ENCODE data around the gene SCRN1.

SCRN1 gene, protein sequence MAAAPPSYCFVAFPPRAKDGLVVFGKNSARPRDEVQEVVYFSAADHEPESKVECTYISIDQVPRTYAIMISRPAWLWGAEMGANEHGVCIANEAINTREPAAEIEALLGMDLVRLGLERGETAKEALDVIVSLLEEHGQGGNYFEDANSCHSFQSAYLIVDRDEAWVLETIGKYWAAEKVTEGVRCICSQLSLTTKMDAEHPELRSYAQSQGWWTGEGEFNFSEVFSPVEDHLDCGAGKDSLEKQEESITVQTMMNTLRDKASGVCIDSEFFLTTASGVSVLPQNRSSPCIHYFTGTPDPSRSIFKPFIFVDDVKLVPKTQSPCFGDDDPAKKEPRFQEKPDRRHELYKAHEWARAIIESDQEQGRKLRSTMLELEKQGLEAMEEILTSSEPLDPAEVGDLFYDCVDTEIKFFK

DNA sequence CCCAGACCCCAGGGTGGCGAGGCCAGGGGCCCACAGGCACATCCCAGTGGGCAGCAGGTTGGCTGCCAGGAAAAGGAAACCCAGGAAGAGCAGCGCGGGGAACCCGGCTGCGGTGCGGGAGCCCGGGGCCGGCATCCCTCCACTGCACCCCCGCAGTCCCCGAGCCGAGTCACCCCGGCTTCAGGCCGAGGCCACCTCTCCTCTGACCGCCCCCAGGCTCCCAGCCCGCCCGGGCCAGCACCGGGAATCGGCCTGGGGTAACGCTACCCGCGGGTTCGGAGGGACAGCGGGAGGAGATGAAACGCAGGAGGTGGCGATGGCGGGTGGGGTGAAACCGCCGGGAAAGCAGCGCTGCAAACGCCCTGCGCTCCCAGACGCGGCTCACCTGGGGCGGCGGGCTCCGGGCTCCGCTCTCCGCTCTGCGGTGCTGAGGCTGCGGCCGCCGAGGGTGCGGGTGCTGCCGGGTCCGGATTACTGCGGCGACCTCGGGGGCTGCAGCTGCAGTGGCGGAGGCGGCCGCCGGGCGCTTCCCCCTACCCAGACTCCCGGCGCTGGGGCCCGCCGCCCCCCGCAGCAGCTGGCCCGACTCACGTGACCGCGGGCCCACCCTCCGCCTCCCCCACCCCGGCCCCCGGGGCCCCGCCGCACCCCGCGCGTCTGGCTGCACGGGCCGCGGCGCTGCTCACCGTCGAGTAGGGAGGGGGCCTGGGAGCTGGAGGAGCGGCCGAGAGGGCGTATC lies at the start of gene SCRN1:
SCRN1 (minus strand) TSS at position 545 of the 739 bp plus-strand sequence. CDS start 20,734 bp downstream, outside the sequence.
- H3K27ac ChIP-seq (ENCODE audit: low read depth in 2 of 2, low read length in 2 of 2): peak within 1 kb of the TSS; percentile 66 to 77
- H3K9me3 ChIP-seq (ENCODE audit: control insufficient read depth in 2 of 2, low read length in 2 of 2): no peaks in the 10 kb centered on the region

DNA sequence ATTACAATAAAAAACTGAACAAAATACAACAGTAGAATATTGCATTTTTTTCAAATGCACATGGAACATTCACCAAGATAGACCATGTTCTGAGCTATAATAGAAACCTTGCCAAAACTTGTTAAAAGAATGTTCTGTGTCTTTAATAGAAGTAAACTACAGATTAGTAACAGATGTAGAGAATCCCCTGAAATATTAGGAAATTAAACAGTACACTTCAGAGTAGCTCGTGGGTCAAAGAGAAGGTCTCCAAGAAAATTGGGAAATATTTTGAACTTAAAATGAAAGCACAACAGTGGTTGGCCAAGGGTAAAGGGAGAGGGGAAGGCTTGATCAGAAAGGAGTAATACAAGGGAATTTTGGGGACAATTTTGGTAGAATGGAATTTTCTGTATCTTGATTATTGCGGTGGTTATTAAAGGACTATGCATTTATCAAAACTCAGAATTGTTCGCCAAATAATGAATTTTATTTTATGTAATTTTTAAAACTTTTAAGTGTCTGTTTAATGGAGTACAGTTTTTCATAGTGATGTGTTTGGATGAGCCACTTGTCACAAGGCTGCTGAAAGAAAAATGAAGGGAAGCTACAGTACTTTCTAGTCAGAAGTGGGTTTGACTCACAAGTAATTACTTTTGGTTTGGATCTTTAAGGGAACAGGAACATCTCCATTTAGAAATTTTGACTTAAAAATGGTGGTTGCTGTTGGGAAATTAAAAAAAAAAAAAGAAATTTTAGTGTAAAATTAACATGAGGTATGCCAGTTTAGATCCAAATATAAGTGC lies 48.8 kb upstream of the SCRN1 start:
- Histone ChIP-seq H3K27me3 (ENCODE audit: control insufficient read depth in 2 of 2, insufficient read depth in 2 of 2, low read length in 2 of 2) (no peaks in the 10 kb centered on the region), H3K9ac (ENCODE audit: low read depth in 1 of 2, low read length in 2 of 2) (no peak overlapping the region), H3K27ac (ENCODE audit: low read depth in 2 of 2, low read length in 2 of 2) (no peak overlapping the region), H3K4me1 (ENCODE audit: control insufficient read depth in 2 of 2, insufficient read depth in 2 of 2, low read length in 2 of 2) (no peaks in the 10 kb centered on the region), H3K4me3 (ENCODE audit: low read length in 2 of 2) (no peak overlapping the region), H3K9me3 (ENCODE audit: control insufficient read depth in 2 of 2, low read length in 2 of 2) (no peaks in the 10 kb centered on the region), H3K36me3 (ENCODE audit: control insufficient read depth in 2 of 2, insufficient read depth in 2 of 2, low read length in 2 of 2) (no peaks in the 10 kb centered on the region)

More for the DNA sequence above, at the start of gene SCRN1:
- Histone ChIP-seq H3K4me1 (ENCODE audit: control insufficient read depth in 2 of 2, insufficient read depth in 2 of 2, low read length in 2 of 2) (peaks cover 2 to 3% of the 10 kb centered on the region in 2 donors), H3K36me3 (ENCODE audit: control insufficient read depth in 2 of 2, insufficient read depth in 2 of 2, low read length in 2 of 2) (no peaks in the 10 kb centered on the region), H3K9ac (ENCODE audit: low read depth in 1 of 2, low read length in 2 of 2) (peak within 1 kb of the TSS; percentile 65 to 80), H3K27me3 (ENCODE audit: control insufficient read depth in 2 of 2, insufficient read depth in 2 of 2, low read length in 2 of 2) (peaks cover 3 to 6% of the 10 kb centered on the region in 2 donors), H3K4me3 (ENCODE audit: low read length in 2 of 2) (peak within 1 kb of the TSS; percentile 74 to 87)

DNA sequence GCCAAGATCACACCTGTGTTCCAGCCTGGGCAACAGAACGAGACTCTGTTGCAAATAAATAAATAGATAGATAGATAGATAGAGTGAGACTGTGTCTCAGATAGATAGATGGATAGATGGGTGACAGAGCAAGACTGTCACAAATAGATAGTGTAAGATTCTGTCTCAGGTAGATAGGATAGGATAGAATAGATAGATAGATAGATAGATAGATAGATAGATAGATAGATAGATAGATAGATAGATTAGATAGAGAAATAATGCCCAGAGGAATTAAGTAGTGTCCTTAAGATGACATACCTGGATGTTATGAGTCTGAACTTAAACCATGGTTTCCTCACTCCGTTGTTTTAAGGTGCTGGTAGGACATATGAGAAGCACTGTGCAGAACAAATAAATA lies 46.6 kb upstream of the SCRN1 start:
- H3K27me3 ChIP-seq (ENCODE audit: control insufficient read depth in 2 of 2, insufficient read depth in 2 of 2, low read length in 2 of 2): no peaks in the 10 kb centered on the region
- peaks cover 4 to 10% of the 10 kb centered on the region in 2 donors for H3K4me1 ChIP-seq (ENCODE audit: control insufficient read depth in 2 of 2, insufficient read depth in 2 of 2, low read length in 2 of 2)
- H3K27ac ChIP-seq (ENCODE audit: low read depth in 2 of 2, low read length in 2 of 2): no peak overlapping the region
- H3K9me3 ChIP-seq (ENCODE audit: control insufficient read depth in 2 of 2, low read length in 2 of 2): no peaks in the 10 kb centered on the region
- no peak overlapping the region for H3K4me3 ChIP-seq (ENCODE audit: low read length in 2 of 2)
- H3K9ac ChIP-seq (ENCODE audit: low read depth in 1 of 2, low read length in 2 of 2): no peak overlapping the region
- H3K36me3 ChIP-seq (ENCODE audit: control insufficient read depth in 2 of 2, insufficient read depth in 2 of 2, low read length in 2 of 2): no peaks in the 10 kb centered on the region

DNA sequence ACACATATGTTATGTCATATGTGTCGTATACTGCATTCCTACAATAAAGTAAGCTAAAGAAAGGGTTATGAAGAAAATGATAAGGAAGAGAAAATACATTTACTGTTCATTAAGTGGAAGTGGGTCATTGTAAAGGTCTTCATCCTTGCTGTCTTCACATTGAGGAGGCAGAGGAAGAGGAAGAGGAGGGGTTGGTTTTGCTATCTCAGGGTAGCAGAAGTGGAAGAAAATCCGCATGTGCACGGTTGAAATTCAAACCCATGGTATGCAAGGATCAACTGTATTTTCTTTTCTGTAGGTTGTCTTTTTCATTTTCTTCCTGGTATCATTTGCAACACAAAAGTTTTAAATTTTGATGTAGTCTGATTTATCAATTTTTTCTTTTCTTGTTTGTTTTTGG lies 44.9 kb upstream of the SCRN1 start:
- Histone ChIP-seq H3K9ac (ENCODE audit: low read depth in 1 of 2, low read length in 2 of 2) (no peak overlapping the region), H3K36me3 (ENCODE audit: control insufficient read depth in 2 of 2, insufficient read depth in 2 of 2, low read length in 2 of 2) (no peaks in the 10 kb centered on the region), H3K4me1 (ENCODE audit: control insufficient read depth in 2 of 2, insufficient read depth in 2 of 2, low read length in 2 of 2) (peaks cover 7 to 14% of the 10 kb centered on the region in 2 donors), H3K27ac (ENCODE audit: low read depth in 2 of 2, low read length in 2 of 2) (no peak overlapping the region), H3K9me3 (ENCODE audit: control insufficient read depth in 2 of 2, low read length in 2 of 2) (no peaks in the 10 kb centered on the region), H3K27me3 (ENCODE audit: control insufficient read depth in 2 of 2, insufficient read depth in 2 of 2, low read length in 2 of 2) (no peaks in the 10 kb centered on the region), H3K4me3 (ENCODE audit: low read length in 2 of 2) (no peak overlapping the region)

DNA sequence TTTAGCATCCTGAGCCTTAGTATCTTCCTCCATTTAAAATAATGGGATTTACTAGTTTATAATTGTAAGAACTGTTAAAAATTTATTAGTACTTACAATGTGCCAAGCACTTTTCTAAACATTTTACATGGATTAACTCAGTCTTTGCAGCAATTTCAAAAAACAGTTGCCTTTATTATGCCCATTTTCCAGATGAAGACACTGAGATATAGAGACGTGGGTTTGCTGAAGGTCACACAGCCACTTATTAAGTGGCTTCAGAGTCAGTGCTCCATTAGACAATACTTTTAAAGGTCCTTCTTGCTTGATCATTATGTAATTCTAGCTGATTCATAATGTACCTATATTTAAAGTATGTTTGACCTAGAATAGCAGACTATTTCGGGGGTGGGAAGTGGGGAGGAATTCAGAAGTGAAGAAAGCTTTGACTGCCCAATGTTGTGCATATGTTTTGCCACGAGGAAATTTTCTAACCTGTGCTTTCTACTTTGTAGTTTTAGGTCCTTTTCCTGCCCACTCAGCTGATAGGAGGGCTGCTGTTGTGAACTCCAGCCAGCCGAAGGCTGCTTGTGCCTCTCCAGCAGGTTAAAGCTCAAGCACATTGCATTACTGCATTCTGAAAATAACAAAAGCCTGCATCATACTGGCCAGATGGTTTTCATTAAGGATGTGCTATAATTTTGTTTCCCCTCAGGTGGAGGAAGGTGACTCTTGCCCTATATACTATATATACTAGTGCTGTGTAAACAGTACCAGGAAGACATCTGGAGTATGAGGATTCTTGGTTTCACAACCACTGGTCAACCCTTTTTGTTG lies 42.9 kb upstream of the SCRN1 start:
- Histone ChIP-seq H3K4me3 (ENCODE audit: low read length in 2 of 2) (no peak overlapping the region), H3K4me1 (ENCODE audit: control insufficient read depth in 2 of 2, insufficient read depth in 2 of 2, low read length in 2 of 2) (peaks cover 13 to 21% of the 10 kb centered on the region in 2 donors), H3K9me3 (ENCODE audit: control insufficient read depth in 2 of 2, low read length in 2 of 2) (no peaks in the 10 kb centered on the region), H3K27me3 (ENCODE audit: control insufficient read depth in 2 of 2, insufficient read depth in 2 of 2, low read length in 2 of 2) (no peaks in the 10 kb centered on the region), H3K27ac (ENCODE audit: low read depth in 2 of 2, low read length in 2 of 2) (no peak overlapping the region), H3K36me3 (ENCODE audit: control insufficient read depth in 2 of 2, insufficient read depth in 2 of 2, low read length in 2 of 2) (no peaks in the 10 kb centered on the region), H3K9ac (ENCODE audit: low read depth in 1 of 2, low read length in 2 of 2) (no peak overlapping the region)

DNA sequence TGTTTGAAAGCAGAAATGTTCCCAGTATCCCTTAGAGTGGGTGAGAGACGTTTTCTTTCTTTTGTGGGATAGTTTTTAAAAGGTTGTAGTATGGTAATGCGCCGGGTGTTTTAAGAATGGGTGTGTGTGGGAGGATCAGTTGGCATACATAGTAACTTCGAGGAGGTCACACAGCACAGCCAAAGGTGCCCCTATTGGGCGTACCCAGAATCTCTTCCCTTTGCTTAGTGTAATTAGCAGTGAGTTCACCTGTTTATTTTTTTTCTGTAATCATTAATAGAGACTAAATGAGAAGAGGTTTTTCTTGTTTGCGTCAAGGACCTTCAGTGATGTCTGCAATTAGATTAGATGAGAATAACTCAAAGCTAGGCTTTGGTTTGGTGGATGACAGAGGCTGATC lies 40.1 kb upstream of the SCRN1 start:
- Histone ChIP-seq H3K9ac (ENCODE audit: low read depth in 1 of 2, low read length in 2 of 2) (peak overlapping the region in 1 of 2 donors; percentile 7), H3K36me3 (ENCODE audit: control insufficient read depth in 2 of 2, insufficient read depth in 2 of 2, low read length in 2 of 2) (no peaks in the 10 kb centered on the region), H3K4me1 (ENCODE audit: control insufficient read depth in 2 of 2, insufficient read depth in 2 of 2, low read length in 2 of 2) (peaks cover 20 to 30% of the 10 kb centered on the region in 2 donors), H3K27me3 (ENCODE audit: control insufficient read depth in 2 of 2, insufficient read depth in 2 of 2, low read length in 2 of 2) (no peaks in the 10 kb centered on the region), H3K27ac (ENCODE audit: low read depth in 2 of 2, low read length in 2 of 2) (peak overlapping the region in 1 of 2 donors; percentile 84), H3K4me3 (ENCODE audit: low read length in 2 of 2) (peak overlapping the region in 1 of 2 donors; percentile 100), H3K9me3 (ENCODE audit: control insufficient read depth in 2 of 2, low read length in 2 of 2) (no peaks in the 10 kb centered on the region)

DNA sequence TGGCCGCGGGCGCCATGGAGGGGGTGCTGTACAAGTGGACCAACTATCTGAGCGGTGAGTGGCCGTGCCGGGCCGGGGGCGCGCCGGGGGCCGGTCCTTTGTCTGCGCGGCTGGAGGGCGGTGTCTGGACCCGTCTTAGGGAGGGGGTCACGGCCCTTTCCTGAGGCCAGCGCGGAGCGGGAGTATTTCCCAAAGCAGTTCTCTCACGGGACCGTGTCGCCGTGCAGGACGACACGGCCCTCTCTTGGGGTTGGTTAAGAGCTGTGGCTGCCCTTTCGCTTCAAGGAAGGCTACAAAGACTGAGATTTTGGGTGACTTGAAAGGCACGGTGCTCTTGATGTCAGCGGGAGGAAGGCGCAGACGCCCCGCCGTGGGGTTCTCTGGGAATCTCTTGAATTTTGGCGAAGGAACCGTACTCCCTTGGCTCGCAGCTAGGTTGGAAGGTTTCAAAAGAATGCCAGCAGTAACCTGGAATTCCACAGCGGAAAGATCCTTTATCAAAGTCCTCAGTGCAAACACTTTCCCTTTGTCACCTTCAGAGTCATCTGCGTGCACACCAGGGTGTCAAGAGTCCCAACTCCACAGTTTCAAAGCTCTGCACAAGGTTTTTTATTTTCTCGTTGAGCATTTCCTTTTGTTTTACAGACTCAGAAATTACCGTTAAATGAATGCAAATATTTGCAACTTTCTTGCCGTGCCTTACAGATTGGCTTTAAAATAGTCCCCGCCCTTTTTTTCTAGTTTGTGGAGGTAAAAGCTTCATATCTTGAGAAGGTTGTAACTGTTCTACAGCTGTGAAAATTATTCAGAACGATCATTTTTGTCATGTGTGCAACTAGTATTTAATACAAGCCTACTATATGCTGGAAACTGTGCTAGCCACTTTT lies 39.4 kb upstream of the SCRN1 start:
- peaks cover 20 to 30% of the 10 kb centered on the region in 2 donors for H3K4me1 ChIP-seq (ENCODE audit: control insufficient read depth in 2 of 2, insufficient read depth in 2 of 2, low read length in 2 of 2)
- peak overlapping the region; percentile 91 to 100 for H3K4me3 ChIP-seq (ENCODE audit: low read length in 2 of 2)
- H3K27ac ChIP-seq (ENCODE audit: low read depth in 2 of 2, low read length in 2 of 2): peak overlapping the region; percentile 78 to 84
- H3K27me3 ChIP-seq (ENCODE audit: control insufficient read depth in 2 of 2, insufficient read depth in 2 of 2, low read length in 2 of 2): no peaks in the 10 kb centered on the region
- H3K36me3 ChIP-seq (ENCODE audit: control insufficient read depth in 2 of 2, insufficient read depth in 2 of 2, low read length in 2 of 2): no peaks in the 10 kb centered on the region
- H3K9me3 ChIP-seq (ENCODE audit: control insufficient read depth in 2 of 2, low read length in 2 of 2): no peaks in the 10 kb centered on the region
- peak overlapping the region; percentile 52 to 79 for H3K9ac ChIP-seq (ENCODE audit: low read depth in 1 of 2, low read length in 2 of 2)

DNA sequence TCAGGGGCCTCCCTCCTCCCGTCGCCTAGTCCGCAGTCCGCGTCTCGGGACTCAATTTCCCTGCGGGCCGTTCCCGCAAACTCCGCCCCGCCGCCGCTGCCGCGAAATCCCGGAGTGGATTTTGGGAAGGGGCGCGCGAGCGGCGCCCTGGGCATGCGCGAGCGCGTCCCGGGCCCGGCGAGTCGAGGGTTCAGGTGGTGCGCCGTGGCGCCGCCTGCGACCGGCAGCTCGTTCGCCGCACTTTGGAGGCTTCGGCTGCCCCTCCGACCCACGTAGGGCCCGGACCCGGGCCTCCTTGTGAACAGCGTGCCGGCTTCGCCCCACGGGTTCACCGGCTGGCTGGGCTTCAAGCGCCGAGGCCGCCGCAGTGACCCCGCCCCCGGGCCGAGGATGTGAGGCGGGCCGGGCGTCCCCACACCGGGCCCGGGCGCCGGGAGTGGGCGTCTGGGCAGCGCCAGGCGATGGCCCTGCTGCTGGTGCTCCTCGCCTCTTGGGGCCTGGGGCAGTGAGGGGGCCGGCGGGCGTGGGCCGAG lies 38.7 kb upstream of the SCRN1 start, which contains the start of gene PLEKHA8:
PLEKHA8 (plus strand) TSS at position 197 of the 533 bp plus-strand sequence. CDS start 351 bp downstream, outside the sequence.
- H3K27ac ChIP-seq (ENCODE audit: low read depth in 2 of 2, low read length in 2 of 2): peak within 1 kb of the TSS; percentile 78 to 84
- H3K4me1 ChIP-seq (ENCODE audit: control insufficient read depth in 2 of 2, insufficient read depth in 2 of 2, low read length in 2 of 2): peaks cover 20 to 33% of the 10 kb centered on the region in 2 donors
- peak within 1 kb of the TSS; percentile 91 to 100 for H3K4me3 ChIP-seq (ENCODE audit: low read length in 2 of 2)
- no peaks in the 10 kb centered on the region for H3K27me3 ChIP-seq (ENCODE audit: control insufficient read depth in 2 of 2, insufficient read depth in 2 of 2, low read length in 2 of 2)
- H3K9ac ChIP-seq (ENCODE audit: low read depth in 1 of 2, low read length in 2 of 2): peak within 1 kb of the TSS; percentile 72 to 79
- H3K9me3 ChIP-seq (ENCODE audit: control insufficient read depth in 2 of 2, low read length in 2 of 2): no peaks in the 10 kb centered on the region
- no peaks in the 10 kb centered on the region for H3K36me3 ChIP-seq (ENCODE audit: control insufficient read depth in 2 of 2, insufficient read depth in 2 of 2, low read length in 2 of 2)
